AG09319 (cell line): ENCODE measurements around the gene ATXN7L2.
A peak's percentile ranks its signal among the peaks of the same experiment; 100 is the strongest.

Experiments used
- DNase-seq: peaks from one replicate; pipeline ENCODE4 v3.0.0-alpha.2; 2010; ENCODE audit warnings: low read depth; ENCODE audit errors: extremely low read depth
- TF ChIP-seq, protein P1 (sequence below): IDR thresholded peaks from 2 replicates; pipeline ENCODE4 v1.5.1; 2011; ENCODE audit warnings: low read depth, mild to moderate bottlenecking, inconsistent platforms, low read length, moderate library complexity

The ATXN7L2 gene

DNA sequence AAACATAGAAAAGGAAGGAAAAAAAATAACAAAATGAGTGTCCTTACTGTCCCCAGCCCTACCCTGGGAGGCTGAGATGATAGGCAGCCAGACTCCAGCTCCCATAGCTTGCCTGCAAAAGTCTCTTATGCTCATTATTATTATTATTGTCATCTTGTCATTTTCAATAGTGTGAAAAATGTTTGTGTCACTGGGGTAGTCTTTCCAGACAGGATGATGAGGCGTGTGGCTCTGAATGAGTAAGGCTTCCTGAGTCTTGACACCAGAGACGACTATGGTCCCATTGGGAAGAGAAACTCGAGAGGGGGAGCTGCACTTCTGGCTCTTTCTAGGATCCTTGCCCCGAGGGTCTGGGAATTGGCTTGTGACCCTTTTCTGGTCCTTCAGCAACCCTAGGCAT lies 9.1 kb downstream of the ATXN7L2 start:
- no peak for DNase-seq
- TF ChIP-seq, protein P1, sequence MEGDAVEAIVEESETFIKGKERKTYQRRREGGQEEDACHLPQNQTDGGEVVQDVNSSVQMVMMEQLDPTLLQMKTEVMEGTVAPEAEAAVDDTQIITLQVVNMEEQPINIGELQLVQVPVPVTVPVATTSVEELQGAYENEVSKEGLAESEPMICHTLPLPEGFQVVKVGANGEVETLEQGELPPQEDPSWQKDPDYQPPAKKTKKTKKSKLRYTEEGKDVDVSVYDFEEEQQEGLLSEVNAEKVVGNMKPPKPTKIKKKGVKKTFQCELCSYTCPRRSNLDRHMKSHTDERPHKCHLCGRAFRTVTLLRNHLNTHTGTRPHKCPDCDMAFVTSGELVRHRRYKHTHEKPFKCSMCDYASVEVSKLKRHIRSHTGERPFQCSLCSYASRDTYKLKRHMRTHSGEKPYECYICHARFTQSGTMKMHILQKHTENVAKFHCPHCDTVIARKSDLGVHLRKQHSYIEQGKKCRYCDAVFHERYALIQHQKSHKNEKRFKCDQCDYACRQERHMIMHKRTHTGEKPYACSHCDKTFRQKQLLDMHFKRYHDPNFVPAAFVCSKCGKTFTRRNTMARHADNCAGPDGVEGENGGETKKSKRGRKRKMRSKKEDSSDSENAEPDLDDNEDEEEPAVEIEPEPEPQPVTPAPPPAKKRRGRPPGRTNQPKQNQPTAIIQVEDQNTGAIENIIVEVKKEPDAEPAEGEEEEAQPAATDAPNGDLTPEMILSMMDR = no peak

GRCh38 chr1:109493227-109493626 lies 9.5 kb downstream of the ATXN7L2 start:
- TF ChIP-seq, protein P1 = no peak
- no peak for DNase-seq

DNA sequence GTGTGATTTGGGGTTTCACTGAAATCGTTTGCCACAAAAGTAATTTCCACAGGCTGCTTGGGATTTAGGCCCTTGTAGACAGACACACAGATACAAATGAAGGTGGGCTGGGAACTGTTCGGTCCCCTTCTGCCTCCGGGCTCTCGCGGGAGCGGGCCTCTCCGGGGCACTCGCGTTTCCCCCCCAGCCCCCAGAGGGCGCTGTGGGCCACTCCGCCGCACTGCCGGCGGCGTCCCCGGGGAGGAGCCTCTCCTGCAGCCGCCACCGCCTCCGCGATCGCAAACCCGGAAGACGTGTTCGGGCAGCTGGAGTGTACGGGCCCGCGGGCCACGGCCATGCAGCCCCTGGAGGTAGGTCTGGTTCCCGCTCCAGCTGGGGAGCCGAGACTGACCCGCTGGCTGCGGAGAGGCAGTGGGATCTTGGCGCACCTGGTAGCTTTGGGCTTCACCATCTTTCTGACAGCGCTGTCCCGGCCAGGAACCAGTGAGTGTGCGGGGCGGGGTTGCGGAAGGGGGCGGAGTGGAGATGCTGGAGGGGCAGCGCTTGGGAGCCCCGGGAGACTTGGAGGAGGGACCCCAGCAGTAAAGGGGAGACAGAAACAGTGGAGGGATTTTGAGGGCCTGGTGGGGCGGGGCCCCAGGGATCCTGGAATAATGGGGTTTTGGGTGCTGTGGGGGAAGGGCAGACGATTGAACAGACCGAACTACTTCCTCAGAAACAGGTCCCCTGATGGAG lies 10.3 kb downstream of the ATXN7L2 start, which contains the start of gene CYB561D1:
Gene CYB561D1 (plus strand): TSS at position 290 of the 735 bp plus-strand sequence. CDS start 46 bp downstream, at position 336.
- no peak for DNase-seq
- TF ChIP-seq, protein P1 = peak; percentile 75

- TF ChIP-seq, protein P1 = no peak
Measured at GRCh38 chr1:109495738-109496137, 12.0 kb downstream of the ATXN7L2 start.

GRCh38 chr1:109497449-109498160 lies 13.9 kb downstream of the ATXN7L2 start:
- TF ChIP-seq, protein P1 = no peak
- DNase-seq = no peak

More at GRCh38 chr1:109495738-109496137, 12.0 kb downstream of the ATXN7L2 start:
- no peak for DNase-seq

GRCh38 chr1:109498161-109498801 lies 14.6 kb downstream of the ATXN7L2 start:
- TF ChIP-seq, protein P1 = peak; percentile 61
- no peak for DNase-seq
